ENCODE data around the gene EPB41L4A. TPM values are rescaled to one million over a fixed set of nuclear protein-coding genes. Genes with fewer than 3 reads are reported as not detected.
A peak's percentile ranks its signal among the peaks of the same experiment; 100 is the strongest.
"Not testable (repeated sequence)": the region's sequence is repeated elsewhere in the genome, so short reads cannot be mapped to it uniquely, and the experiment has no call there.

Gene EPB41L4A
- total RNA-seq, 2 donors from 2014 or later = 13.0 to 23.8 TPM

GRCh38 chr5:112230606-112231005 lies 188.5 kb downstream of the EPB41L4A start:
- no peak for DNase-seq (ENCODE audit: low spot score)
- intact Hi-C loops (cut with DNase I) = no loop called here

- peak; percentile 85 for DNase-seq (ENCODE audit: low spot score)
- intact Hi-C loops (cut with DNase I) = loop anchor here in 1 of 2 donors (10.0 kb wide), 1 partner anchor 186 kb away; the partner anchor contains the start of gene EPB41L4A
Measured at GRCh38 chr5:112228667-112229066, 190.4 kb downstream of the EPB41L4A start.

GRCh38 chr5:112227911-112228631 lies 191.0 kb downstream of the EPB41L4A start:
- DNase-seq (ENCODE audit: low spot score) = no peak
- intact Hi-C loops (cut with DNase I) = loop anchor here in 1 of 2 donors (10.0 kb wide), 1 partner anchor 187 kb away; the partner anchor contains the start of gene EPB41L4A

- intact Hi-C loops (cut with DNase I) = loop anchor here in 1 of 2 donors (10.0 kb wide), 1 partner anchor 189 kb away; the partner anchor contains the start of gene EPB41L4A
- DNase-seq (ENCODE audit: low spot score) = no peak
Measured at GRCh38 chr5:112226215-112226614, 192.9 kb downstream of the EPB41L4A start.

- not testable (repeated sequence) for DNase-seq (ENCODE audit: low spot score)
- intact Hi-C loops (cut with DNase I) = loop anchor here in 1 of 2 donors (10.0 kb wide), 1 partner anchor 192 kb away; the partner anchor contains the start of gene EPB41L4A
Measured at GRCh38 chr5:112222997-112223396, 196.1 kb downstream of the EPB41L4A start.

- no peak for DNase-seq (ENCODE audit: low spot score)
- intact Hi-C loops (cut with DNase I) = loop anchor here in 1 of 2 donors (10.0 kb wide), 1 partner anchor 194 kb away; the partner anchor contains the start of gene EPB41L4A
Measured at GRCh38 chr5:112221128-112221527, 197.9 kb downstream of the EPB41L4A start.

GRCh38 chr5:112219000-112219399 lies 200.1 kb downstream of the EPB41L4A start:
- intact Hi-C loops (cut with DNase I) = no loop called here
- no peak for DNase-seq (ENCODE audit: low spot score)

- intact Hi-C loops (cut with DNase I) = no loop called here
- DNase-seq (ENCODE audit: low spot score) = no peak
Measured at GRCh38 chr5:112217843-112218579, 201.1 kb downstream of the EPB41L4A start.

- intact Hi-C loops (cut with DNase I) = no loop called here
- DNase-seq (ENCODE audit: low spot score) = no peak
Measured at GRCh38 chr5:112216140-112216539, 202.9 kb downstream of the EPB41L4A start.

GRCh38 chr5:112210430-112211005 lies 208.6 kb downstream of the EPB41L4A start:
- intact Hi-C loops (cut with DNase I) = loop anchor here in 1 of 2 donors (2.0 kb wide), 1 partner anchor 210 kb away; no protein-coding TSS in a partner anchor
- no peak for DNase-seq (ENCODE audit: low spot score)

GRCh38 chr5:112208699-112209615 lies 210.1 kb downstream of the EPB41L4A start:
- intact Hi-C loops (cut with DNase I) = no loop called here
- DNase-seq (ENCODE audit: low spot score) = no peak

- DNase-seq (ENCODE audit: low spot score); intact Hi-C loops (cut with DNase I): not testable (repeated sequence)
Measured at GRCh38 chr5:112208195-112208594, 210.9 kb downstream of the EPB41L4A start.

GRCh38 chr5:112205846-112206245 lies 213.2 kb downstream of the EPB41L4A start:
- intact Hi-C loops (cut with DNase I) = no loop called here
- DNase-seq (ENCODE audit: low spot score) = no peak

GRCh38 chr5:112203229-112203628 lies 215.8 kb downstream of the EPB41L4A start:
- no peak for DNase-seq (ENCODE audit: low spot score)
- intact Hi-C loops (cut with DNase I) = no loop called here

- intact Hi-C loops (cut with DNase I) = no loop called here
- DNase-seq (ENCODE audit: low spot score) = no peak
Measured at GRCh38 chr5:112202694-112203093, 216.4 kb downstream of the EPB41L4A start.

GRCh38 chr5:112201141-112201540 lies 217.9 kb downstream of the EPB41L4A start:
- DNase-seq (ENCODE audit: low spot score) = no peak
- intact Hi-C loops (cut with DNase I) = no loop called here

GRCh38 chr5:112200131-112200530 lies 218.9 kb downstream of the EPB41L4A start:
- no peak for DNase-seq (ENCODE audit: low spot score)
- intact Hi-C loops (cut with DNase I) = no loop called here

- intact Hi-C loops (cut with DNase I) = no loop called here
- DNase-seq (ENCODE audit: low spot score) = no peak
Measured at GRCh38 chr5:112196584-112196983, 222.5 kb downstream of the EPB41L4A start.

GRCh38 chr5:112195924-112196323 lies 223.2 kb downstream of the EPB41L4A start:
- intact Hi-C loops (cut with DNase I) = no loop called here
- no peak for DNase-seq (ENCODE audit: low spot score)

Measured in posterior vena cava (tissue), 2 donors.